Right ventricle myocardium superior (tissue), 1 donor: ENCODE measurements around the gene PHRF1. TPM values are rescaled to one million over a fixed set of nuclear protein-coding genes. Genes with fewer than 3 reads are reported as not detected.
"Not testable (repeated sequence)": the region's sequence is repeated elsewhere in the genome, so short reads cannot be mapped to it uniquely, and the experiment has no call there.

Experiments
- ATAC-seq: fragments of 200-7000 bp; cut with Tn5 transposase; one replicate; pipeline ENCODE4 v1.9.1; 2020; ENCODE audit warnings: mild to moderate bottlenecking; ENCODE audit not compliant: poor library complexity
- DNase-seq: peaks from one replicate; pipeline ENCODE4 v3.0.0-alpha.2; 2020
- intact Hi-C: fragments of 100-400 bp; cut with DNase I; formaldehyde crosslinking; loops from one replicate; pipeline ENCODE4 v1.11.2; 2022
- total RNA-seq: library from RNA; stranded (reverse); fragmentation: NEBNext Ultra II Directional; extraction: Animal tissue kit (Norgen Biotek cat#: 25700); gene quantifications from one replicate; pipeline ENCODE4 v1.2.1, GENCODE V29; 2021
- donor health status: DM: no; HTN: yes; CAD: no; lungs with severe emphysema.

The PHRF1 gene
- total RNA-seq, 1 donor from 2014 or later = 16.5 TPM

- no peak for DNase-seq
- ATAC-seq = peak; percentile 57
- intact Hi-C loops = no loop called here
These were observed 60.5 kb downstream of the PHRF1 start, which contains the start of gene DRD4 for GRCh38 chr11:636511-637332. TSS of gene DRD4 (plus strand) at chr11:637269. CDS start at chr11:637305, 36 bp downstream.

GRCh38 chr11:637333-637592 is 61.0 kb downstream of the PHRF1 start:
- ATAC-seq (no peak), DNase-seq (no peak)
- intact Hi-C loops = no loop called here

- intact Hi-C loops = no loop called here
- ATAC-seq (no peak), DNase-seq (no peak)
These were observed 61.6 kb downstream of the PHRF1 start for GRCh38 chr11:637593-638521.

- intact Hi-C loops = no loop called here
These were observed 62.5 kb downstream of the PHRF1 start for GRCh38 chr11:638631-639331.

GRCh38 chr11:639332-639955 is 63.2 kb downstream of the PHRF1 start:
- ATAC-seq (no peak), DNase-seq (no peak)
- intact Hi-C loops = no loop called here

More at GRCh38 chr11:638631-639331, 62.5 kb downstream of the PHRF1 start:
- ATAC-seq = no peak
- DNase-seq = no peak

GRCh38 chr11:640021-640706 is 63.9 kb downstream of the PHRF1 start:
- DNase-seq (no peak), ATAC-seq (no peak)
- intact Hi-C loops = no loop called here

GRCh38 chr11:641806-642370 is 65.6 kb downstream of the PHRF1 start:
- intact Hi-C loops = no loop called here
- ATAC-seq (no peak), DNase-seq (no peak)

GRCh38 chr11:643366-643765 is 67.1 kb downstream of the PHRF1 start:
- intact Hi-C loops = no loop called here
- no peak for DNase-seq

GRCh38 chr11:643849-644738 is 67.8 kb downstream of the PHRF1 start:
- no peak for DNase-seq
- no peak for ATAC-seq

More at GRCh38 chr11:643366-643765, 67.1 kb downstream of the PHRF1 start:
- no peak for ATAC-seq

GRCh38 chr11:645536-645935 is 69.3 kb downstream of the PHRF1 start:
- intact Hi-C loops = no loop called here
- DNase-seq = no peak
- no peak for ATAC-seq

More at GRCh38 chr11:643849-644738, 67.8 kb downstream of the PHRF1 start:
- intact Hi-C loops = no loop called here

- DNase-seq (no peak), ATAC-seq (no peak)
- intact Hi-C loops = no loop called here
These were observed 69.9 kb downstream of the PHRF1 start for GRCh38 chr11:646214-646613.

GRCh38 chr11:647672-648158 is 71.4 kb downstream of the PHRF1 start:
- DNase-seq, ATAC-seq, intact Hi-C loops: not testable (repeated sequence)

GRCh38 chr11:650482-650881 is 74.2 kb downstream of the PHRF1 start:
- intact Hi-C loops = no loop called here
- DNase-seq (no peak), ATAC-seq (no peak)

- DNase-seq, ATAC-seq, intact Hi-C loops: not testable (repeated sequence)
These were observed 76.9 kb downstream of the PHRF1 start for GRCh38 chr11:653136-653535.

- intact Hi-C loops = no loop called here
- DNase-seq (no peak), ATAC-seq (no peak)
These were observed 77.6 kb downstream of the PHRF1 start for GRCh38 chr11:653837-654236.

GRCh38 chr11:654444-654843 is 78.2 kb downstream of the PHRF1 start:
- ATAC-seq, intact Hi-C loops: not testable (repeated sequence)

More at GRCh38 chr11:654444-654843, 78.2 kb downstream of the PHRF1 start:
- DNase-seq = not testable (repeated sequence)
